Pons (tissue), 1 donor: ENCODE results near the gene CENPW.

Experiments used
- DNase-seq: peaks from one replicate; pipeline ENCODE4 v3.0.0-alpha.2; 2016; ENCODE audit warnings: low spot score

Gene CENPW

DNA sequence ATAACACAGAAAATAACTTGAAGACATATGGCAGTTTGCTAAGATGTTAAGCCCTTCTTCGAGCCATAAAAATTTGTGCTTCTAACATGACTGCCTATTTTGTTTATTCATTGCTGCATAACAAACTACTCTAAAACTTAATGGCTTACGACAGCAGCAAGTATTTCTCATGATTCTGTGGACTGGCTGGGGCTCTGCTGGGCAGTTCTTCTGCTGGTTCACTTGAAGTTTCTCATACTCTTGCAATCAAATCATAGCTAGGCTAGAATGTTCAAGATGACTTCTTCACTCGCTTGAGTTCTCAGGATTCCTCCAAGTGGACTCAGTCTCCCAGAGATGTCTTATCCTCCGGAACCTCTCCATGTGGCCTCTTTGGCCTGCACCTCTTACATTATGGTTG lies 33.4 kb downstream of the CENPW start:
- no peak for DNase-seq

DNA sequence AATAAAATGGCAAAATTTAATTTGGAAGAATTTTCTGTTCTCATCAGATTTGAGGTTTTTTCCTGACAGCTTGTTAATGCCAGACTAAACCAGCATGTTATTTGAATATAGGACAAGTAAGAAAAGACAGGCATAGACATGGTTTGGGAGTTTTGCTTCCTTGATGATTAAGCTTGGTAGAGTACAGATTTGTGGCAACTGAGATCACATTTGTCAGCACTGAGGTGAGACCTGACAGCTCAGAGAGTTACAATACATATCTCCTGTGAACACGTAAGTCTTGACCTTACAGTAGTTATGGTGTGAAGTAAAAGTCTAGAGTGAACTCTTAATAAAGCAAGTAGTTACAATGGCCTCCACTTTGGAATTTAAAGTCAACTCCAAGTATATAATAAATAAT lies 34.5 kb downstream of the CENPW start:
- no peak for DNase-seq

DNA sequence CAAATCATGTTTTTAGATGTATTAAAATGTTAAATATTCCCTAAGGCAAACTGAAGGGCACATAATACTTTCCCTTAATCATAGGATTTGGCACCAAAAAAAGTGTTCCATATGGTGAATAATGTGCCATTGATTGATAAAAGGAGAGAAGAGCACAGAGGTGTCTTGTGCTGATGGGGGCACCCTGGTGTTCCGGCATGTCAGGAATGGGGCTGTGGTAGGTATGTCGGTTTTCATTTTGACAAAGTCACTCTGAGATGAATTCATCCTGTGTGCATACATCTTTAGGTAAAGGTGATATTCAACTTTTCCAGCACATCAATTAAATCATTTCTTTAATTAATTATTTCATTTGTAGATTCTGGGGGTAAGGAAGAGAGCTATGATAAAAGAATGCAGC lies 36.8 kb downstream of the CENPW start:
- no peak for DNase-seq

DNA sequence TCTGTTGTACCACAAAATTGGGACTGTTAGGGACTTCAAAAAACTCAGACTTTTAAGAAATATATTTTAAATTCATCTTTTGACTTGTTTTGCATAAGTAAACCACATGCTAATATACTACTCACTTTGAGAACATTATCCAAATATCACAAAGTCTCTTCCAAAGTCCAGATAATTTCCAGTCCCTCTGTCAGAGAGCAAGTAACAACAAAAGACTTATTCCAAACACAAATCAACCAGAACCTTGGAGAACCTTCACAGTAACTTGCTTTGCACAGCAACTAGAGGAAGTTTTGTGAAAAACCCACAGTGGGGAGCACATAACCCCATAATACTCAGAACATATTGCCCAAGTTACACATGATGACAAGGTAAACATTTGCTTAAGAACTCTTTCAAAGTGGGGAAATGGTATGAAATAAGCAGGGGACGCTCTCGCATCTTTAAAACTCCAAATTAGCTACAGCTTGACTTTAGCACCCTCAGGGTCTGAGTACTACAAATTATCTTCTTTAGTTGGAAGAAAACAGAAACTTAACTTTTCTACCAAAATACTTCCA lies 37.8 kb downstream of the CENPW start:
- DNase-seq = no peak

DNA sequence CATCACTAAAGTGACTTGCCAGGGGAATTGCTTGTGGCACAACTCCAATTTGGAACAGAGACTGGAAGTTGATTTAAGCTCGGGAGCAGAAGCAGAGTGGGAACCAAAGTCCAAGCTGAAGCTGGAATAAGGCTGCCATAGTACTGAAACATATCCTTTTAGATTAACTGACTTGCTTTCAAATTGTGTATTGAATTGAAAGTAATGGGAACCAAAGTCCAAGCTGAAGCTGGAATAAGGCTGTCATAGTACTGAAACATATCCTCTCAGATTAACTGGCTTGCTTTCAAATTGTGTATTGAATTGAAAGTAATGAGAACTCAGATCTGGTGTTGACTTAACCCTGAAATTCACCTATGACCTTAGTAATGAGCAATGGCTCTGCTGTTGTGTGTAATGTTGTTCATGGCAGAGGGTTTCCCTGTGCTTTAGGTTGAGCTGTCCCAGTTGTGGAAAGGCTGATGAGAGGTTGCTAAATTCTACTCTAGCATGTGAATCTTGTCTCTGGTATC lies 40.2 kb downstream of the CENPW start:
- no peak for DNase-seq

DNA sequence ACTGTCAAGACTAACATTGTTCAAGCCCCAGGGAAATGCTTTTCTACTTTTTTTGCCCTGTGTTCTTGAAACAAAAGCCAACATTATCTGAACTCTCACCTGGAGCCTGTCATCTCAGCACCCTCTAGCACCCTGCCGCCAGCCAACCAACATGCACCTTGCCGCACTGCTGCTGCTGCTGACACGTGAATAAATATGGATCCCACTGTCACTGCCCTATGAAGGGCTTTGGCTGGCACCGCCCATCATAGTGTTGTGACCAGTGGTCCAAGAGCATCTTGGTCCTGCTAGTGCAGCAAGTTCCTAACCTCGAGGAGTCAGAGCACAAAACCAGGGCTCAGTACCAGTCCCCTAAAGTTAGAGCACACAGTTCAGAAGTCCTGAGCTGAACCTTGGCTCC lies 41.6 kb downstream of the CENPW start:
- no peak for DNase-seq

DNA sequence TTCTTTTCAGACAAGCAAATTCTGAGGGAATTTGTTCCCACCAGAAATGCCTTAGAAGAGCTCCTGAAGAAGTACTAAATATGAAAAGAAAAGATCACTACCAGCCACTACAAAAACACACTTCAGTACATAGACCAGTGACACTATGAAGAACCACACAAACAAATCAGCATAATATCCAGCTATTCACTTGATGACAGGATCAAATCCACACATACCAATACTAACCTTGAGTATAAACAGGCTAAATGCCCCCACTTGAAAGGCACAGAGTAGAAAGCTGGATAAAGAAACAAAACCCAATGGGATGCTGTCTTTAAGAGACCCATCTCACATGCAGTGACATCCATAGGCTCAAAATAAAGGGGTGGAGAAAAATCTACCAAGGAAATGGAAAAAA lies 43.3 kb downstream of the CENPW start:
- no peak for DNase-seq

DNA sequence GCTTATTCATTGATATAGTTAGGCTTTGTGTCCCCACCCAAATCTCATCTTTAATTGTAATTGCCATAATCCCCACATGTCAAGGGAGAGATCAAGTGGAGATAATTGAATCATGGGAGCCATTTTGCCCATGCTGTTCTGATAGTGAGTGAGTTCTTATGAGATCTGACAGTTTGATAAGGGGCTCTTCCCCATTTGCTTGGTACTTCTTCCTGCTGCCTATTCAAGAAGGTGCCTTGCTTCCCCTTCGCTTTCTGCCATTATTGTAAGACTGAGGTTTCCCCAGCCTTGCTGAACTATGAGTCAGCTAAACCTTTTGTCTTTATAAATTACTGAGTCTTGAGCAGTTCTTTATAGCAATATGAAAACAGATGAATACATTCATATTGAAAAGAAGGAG lies 45.6 kb downstream of the CENPW start:
- no peak for DNase-seq

DNA sequence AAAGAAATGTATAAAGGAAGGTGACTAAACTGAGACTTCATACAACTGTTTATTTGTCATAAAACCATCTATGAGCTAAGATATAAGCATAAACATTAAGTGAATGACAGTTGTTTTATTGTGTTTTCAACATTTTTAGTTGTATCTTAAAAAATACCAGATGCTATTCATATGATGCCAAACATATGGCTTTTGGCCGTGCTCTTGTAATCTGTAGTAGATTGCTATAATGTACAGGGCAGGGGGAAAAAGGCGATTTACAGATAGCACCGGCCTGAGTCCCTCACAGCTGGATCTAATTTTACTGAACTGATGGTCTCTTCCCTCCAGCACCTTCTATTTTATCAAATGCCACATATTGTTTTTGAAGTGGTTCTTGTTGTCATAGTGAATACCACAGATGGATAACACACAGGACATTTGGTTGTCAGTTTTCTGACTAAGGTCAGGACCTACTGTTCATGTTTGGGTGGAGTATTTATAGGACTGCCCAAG lies 48.2 kb downstream of the CENPW start:
- DNase-seq = no peak

DNA sequence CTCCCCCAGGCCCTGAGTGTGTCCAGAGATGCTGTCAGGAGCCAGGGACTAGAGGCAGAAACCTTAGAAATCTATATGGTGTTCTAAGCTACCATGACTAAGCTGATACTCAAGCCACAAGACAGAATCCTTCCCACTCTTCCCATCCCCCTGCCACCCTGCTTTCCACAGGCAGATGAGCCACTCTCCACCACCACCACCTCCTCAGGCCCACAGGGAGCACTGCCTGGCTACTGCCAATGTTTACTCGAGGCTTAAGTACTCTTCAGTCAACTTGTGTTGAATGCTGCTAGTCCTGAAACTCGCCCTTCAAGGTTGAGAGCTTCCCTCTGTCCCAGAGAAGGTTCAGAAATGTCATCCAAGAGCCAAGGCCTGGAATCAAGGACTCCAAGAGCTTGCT lies 56.2 kb downstream of the CENPW start:
- no peak for DNase-seq
